WTC11 (cell line): ENCODE results near the gene CENPM.

ENCODE experiments used
- CREB1 ChIP-seq: sonication (generic); formaldehyde crosslinking; IDR thresholded peaks from 2 replicates; pipeline ENCODE4 v1.8.0; 2023; ENCODE audit warnings: mild to moderate bottlenecking, missing genetic modification reagents
- CTCF ChIP-seq: fragments of 200-600 bp; IDR thresholded peaks from 2 replicates; pipeline ENCODE4 v1.8.0; 2022; ENCODE audit warnings: antibody characterized with exemption
- NFYB ChIP-seq: sonication (generic); formaldehyde crosslinking; conservative IDR thresholded peaks from 2 replicates; pipeline ENCODE4 v1.8.0; 2022; ENCODE audit warnings: low read depth, missing genetic modification reagents
- TEAD1 ChIP-seq: sonication (generic); formaldehyde crosslinking; IDR thresholded peaks from 2 replicates; pipeline ENCODE4 v1.8.0; 2022; ENCODE audit warnings: mild to moderate bottlenecking, missing genetic modification reagents
- ZBTB21 ChIP-seq: sonication (generic); formaldehyde crosslinking; IDR thresholded peaks from 2 replicates; pipeline ENCODE4 v1.8.1; 2023; ENCODE audit warnings: mild to moderate bottlenecking, missing genetic modification reagents, borderline replicate concordance
- ZNF317 ChIP-seq: sonication (generic); formaldehyde crosslinking; IDR thresholded peaks from 2 replicates; pipeline ENCODE4 v1.8.1; 2023; ENCODE audit warnings: low read depth, mild to moderate bottlenecking, moderate library complexity, missing genetic modification reagents, borderline replicate concordance
- ZNF423 ChIP-seq: fragments of 250-450 bp; sonication (Bioruptor Pico); IDR thresholded peaks from 2 replicates; pipeline ENCODE4 v2.1.2; 2022; ENCODE audit warnings: mild to moderate bottlenecking, moderate library complexity
- TF ChIP-seq, protein P1 (sequence below): sonication (generic); formaldehyde crosslinking; IDR thresholded peaks from 2 replicates; pipeline ENCODE4 v1.8.1; 2023; ENCODE audit warnings: mild to moderate bottlenecking, missing genetic modification reagents
- TF ChIP-seq, protein P2 (sequence below): sonication (generic); formaldehyde crosslinking; IDR thresholded peaks from 2 replicates; pipeline ENCODE4 v1.8.1; 2023; ENCODE audit warnings: mild to moderate bottlenecking, missing genetic modification reagents, moderate library complexity

DNA sequence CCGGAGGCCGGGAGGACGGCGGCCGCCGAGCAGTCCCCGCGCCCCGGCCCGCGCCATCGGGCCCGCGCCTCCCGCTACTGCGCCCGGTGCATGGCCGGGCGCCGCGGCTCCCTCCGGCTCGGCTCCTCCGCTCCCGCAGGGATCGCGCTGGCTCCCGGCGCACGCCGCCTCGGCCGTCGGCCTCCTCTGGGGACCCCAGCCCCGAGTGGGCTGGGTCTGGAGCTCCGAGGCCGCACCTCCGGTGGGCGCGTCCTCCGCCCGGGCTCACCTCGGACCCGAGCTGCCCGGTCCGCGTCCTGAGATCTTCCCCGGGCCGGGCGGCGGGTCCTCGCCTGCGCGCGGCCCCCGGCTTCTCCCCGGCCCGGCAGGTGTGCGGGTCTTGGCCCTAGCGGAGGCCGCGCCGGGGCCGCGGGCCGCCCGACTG lies 32.3 kb downstream of the CENPM start:
- TF ChIP-seq CTCF (no peak), ZNF423 (CRISPR knock-in tag) (no peak), CREB1 (CRISPR knock-in tag) (no peak), NFYB (no peak), TEAD1 (CRISPR knock-in tag) (no peak), ZBTB21 (CRISPR knock-in tag) (no peak), ZNF317 (CRISPR knock-in tag) (no peak)
- TF ChIP-seq, protein P1, sequence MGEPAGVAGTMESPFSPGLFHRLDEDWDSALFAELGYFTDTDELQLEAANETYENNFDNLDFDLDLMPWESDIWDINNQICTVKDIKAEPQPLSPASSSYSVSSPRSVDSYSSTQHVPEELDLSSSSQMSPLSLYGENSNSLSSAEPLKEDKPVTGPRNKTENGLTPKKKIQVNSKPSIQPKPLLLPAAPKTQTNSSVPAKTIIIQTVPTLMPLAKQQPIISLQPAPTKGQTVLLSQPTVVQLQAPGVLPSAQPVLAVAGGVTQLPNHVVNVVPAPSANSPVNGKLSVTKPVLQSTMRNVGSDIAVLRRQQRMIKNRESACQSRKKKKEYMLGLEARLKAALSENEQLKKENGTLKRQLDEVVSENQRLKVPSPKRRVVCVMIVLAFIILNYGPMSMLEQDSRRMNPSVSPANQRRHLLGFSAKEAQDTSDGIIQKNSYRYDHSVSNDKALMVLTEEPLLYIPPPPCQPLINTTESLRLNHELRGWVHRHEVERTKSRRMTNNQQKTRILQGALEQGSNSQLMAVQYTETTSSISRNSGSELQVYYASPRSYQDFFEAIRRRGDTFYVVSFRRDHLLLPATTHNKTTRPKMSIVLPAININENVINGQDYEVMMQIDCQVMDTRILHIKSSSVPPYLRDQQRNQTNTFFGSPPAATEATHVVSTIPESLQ (CRISPR knock-in tag) = no peak
- TF ChIP-seq, protein P2, sequence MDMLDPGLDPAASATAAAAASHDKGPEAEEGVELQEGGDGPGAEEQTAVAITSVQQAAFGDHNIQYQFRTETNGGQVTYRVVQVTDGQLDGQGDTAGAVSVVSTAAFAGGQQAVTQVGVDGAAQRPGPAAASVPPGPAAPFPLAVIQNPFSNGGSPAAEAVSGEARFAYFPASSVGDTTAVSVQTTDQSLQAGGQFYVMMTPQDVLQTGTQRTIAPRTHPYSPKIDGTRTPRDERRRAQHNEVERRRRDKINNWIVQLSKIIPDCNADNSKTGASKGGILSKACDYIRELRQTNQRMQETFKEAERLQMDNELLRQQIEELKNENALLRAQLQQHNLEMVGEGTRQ (CRISPR knock-in tag) = no peak
